A549 (cell line): ENCODE results near the gene TAF8. TPM values are rescaled to one million over a fixed set of nuclear protein-coding genes. Genes with fewer than 3 reads are reported as not detected.

ENCODE experiments used
- ATAC-seq, 2 experiments: fragments of 200-7000 bp in 1 of 2; fragments of >200 bp in 1 of 2; cut with Nextera tagmentation in 1 of 2; cut with Tn5 transposase in 1 of 2; 3 replicates each; pipeline versions ENCODE4 v1.8.0 to v1.9.1; 2018 to 2020; ENCODE audit warnings: mild to moderate bottlenecking in 1 of 2, moderate library complexity in 1 of 2
- CTCF ChIA-PET: fragments of 300-600 bp; sonication (Branson Sonifier 250); formaldehyde crosslinking; extraction: SDS; loops from one replicate; lab custom pipeline; 2021; ENCODE audit warnings: antibody characterized with exemption, inconsistent platforms; lab: Yijun Ruan, JAX
- POLR2A ChIA-PET: fragments of 350-600 bp; formaldehyde crosslinking; extraction: SDS; loops from one replicate; lab custom pipeline; 2021; ENCODE audit warnings: antibody characterized with exemption, inconsistent platforms; lab: Yijun Ruan, JAX
- DNase-seq, 2 experiments: peaks; one replicate each; pipeline versions ENCODE4 v3.0.0 to v3.0.0-alpha.2; 2011 to 2016; ENCODE audit warnings: low read depth in 1 of 2, low spot score in 1 of 2
- FAIRE-seq: peaks from 2 replicates; lab custom pipeline; 2011; peaks lifted over from hg19 to GRCh38; lab: Jason Lieb, UNC
- H3K27ac ChIP-seq, 2 experiments: fragments of >200 bp; sonication (Bioruptor Twin); formaldehyde crosslinking; 3 replicates each; pipeline ENCODE4 v1.5.1; 2016 to 2017
- H3K4me1 ChIP-seq: fragments of >200 bp; sonication (Bioruptor Twin); formaldehyde crosslinking; 3 replicates; pipeline ENCODE4 v1.6.1; 2016
- H3K4me2 ChIP-seq: fragments of >200 bp; sonication (Bioruptor Twin); formaldehyde crosslinking; 3 replicates; pipeline ENCODE4 v1.6.1; 2016
- H3K4me3 ChIP-seq: fragments of >200 bp; sonication (Bioruptor Twin); formaldehyde crosslinking; 3 replicates; pipeline ENCODE4 v1.5.1; 2016
- H3K9me3 ChIP-seq: fragments of >200 bp; sonication (Bioruptor Twin); formaldehyde crosslinking; 3 replicates; pipeline ENCODE4 v1.6.1; 2016
- CBX2 ChIP-seq: fragments of 200-600 bp; sonication (generic); IDR thresholded peaks from 2 replicates; pipeline ENCODE4 v1.6.1; 2016; ENCODE audit warnings: low read depth, mild to moderate bottlenecking, borderline replicate concordance
- CTCF ChIP-seq: fragments of >200 bp; sonication (Bioruptor Twin); formaldehyde crosslinking; IDR thresholded peaks from 3 replicates; pipeline ENCODE4 v1.5.1; 2016
- EP300 ChIP-seq, 2 experiments: fragments of >200 bp; sonication (Bioruptor Twin); formaldehyde crosslinking; IDR thresholded peaks; 2 replicates in 1 of 2; 3 replicates in 1 of 2; pipeline ENCODE4 v1.6.1; 2016 to 2017
- ESRRA ChIP-seq: fragments of 150-350 bp; IDR thresholded peaks from 2 replicates; pipeline ENCODE4 v1.6.1; 2014; ENCODE audit warnings: mild to moderate bottlenecking, low read length, borderline replicate concordance
- HEYL ChIP-seq: fragments of 250-450 bp; sonication (Bioruptor Pico); IDR thresholded peaks from 2 replicates; pipeline ENCODE4 v1.8.0; 2021; ENCODE audit warnings: mild to moderate bottlenecking, moderate library complexity
- HOXB5 ChIP-seq: fragments of 250-450 bp; sonication (Bioruptor Pico); IDR thresholded peaks from 2 replicates; pipeline ENCODE4 v1.5.0; 2020; ENCODE audit warnings: mild to moderate bottlenecking, moderate library complexity
- JUN ChIP-seq, 2 experiments: fragments of >200 bp; sonication (Bioruptor Twin); formaldehyde crosslinking; IDR thresholded peaks; 2 replicates in 1 of 2; 3 replicates in 1 of 2; pipeline ENCODE4 v1.6.1; 2016 to 2017
- KDM5A ChIP-seq: fragments of 200-600 bp; sonication (generic); IDR thresholded peaks from 2 replicates; pipeline ENCODE4 v1.6.1; 2016; ENCODE audit warnings: antibody characterized with exemption, mild to moderate bottlenecking
- MAFK ChIP-seq: fragments of 450-650 bp; IDR thresholded peaks from 2 replicates; pipeline ENCODE4 v1.6.1; 2014; ENCODE audit not compliant: partially characterized antibody
- MAZ ChIP-seq: fragments of 150-350 bp; IDR thresholded peaks from 2 replicates; pipeline ENCODE4 v1.6.1; 2014; ENCODE audit warnings: antibody characterized with exemption, low read depth, low read length, borderline replicate concordance
- NFE2L2 ChIP-seq: fragments of 150-350 bp; conservative IDR thresholded peaks from 2 replicates; pipeline ENCODE4 v1.6.1; 2014; ENCODE audit warnings: low read length
- RAD21 ChIP-seq, 2 experiments: fragments of >200 bp in 1 of 2; sonication (Bioruptor Twin) in 1 of 2; formaldehyde crosslinking in 1 of 2; IDR thresholded peaks in 1 of 2; conservative IDR thresholded peaks in 1 of 2; 2 replicates in 1 of 2; 3 replicates in 1 of 2; pipeline ENCODE4 v1.6.1; 2012 to 2018; ENCODE audit warnings: inconsistent platforms in 1 of 2
- SMC3 ChIP-seq: fragments of >200 bp; sonication (Bioruptor Twin); formaldehyde crosslinking; IDR thresholded peaks from 3 replicates; pipeline ENCODE4 v1.6.1; 2018; ENCODE audit warnings: inconsistent platforms
- TFCP2L1 ChIP-seq: fragments of 250-450 bp; sonication (Bioruptor Pico); IDR thresholded peaks from 2 replicates; pipeline ENCODE4 v1.5.0; 2021; ENCODE audit warnings: mild to moderate bottlenecking
- TP53 ChIP-seq: fragments of 250-450 bp; sonication (Bioruptor Pico); IDR thresholded peaks from 2 replicates; pipeline ENCODE4 v1.5.0; 2021; ENCODE audit warnings: mild to moderate bottlenecking, moderate library complexity
- ZFP36 ChIP-seq: fragments of 450-650 bp; IDR thresholded peaks from 2 replicates; pipeline ENCODE4 v1.6.1; 2014; ENCODE audit warnings: borderline replicate concordance; ENCODE audit not compliant: partially characterized antibody
- WGBS: methylation state at CpG from one replicate; pipeline ENCODE4 v1.1.6; 2017; ENCODE audit errors: missing lambda C conversion rate; 5-methylcytosine and 5-hydroxymethylcytosine counted together
- polyA plus RNA-seq, 4 experiments: library from polyadenylated mRNA; depleted of rRNA in 3 of 4; stranded (reverse); fragments of >200 nt; fragmentation: RNase III in 1 of 4; extraction: RNeasy Plus Mini Kit Qiagen cat#74134 plus additional on column Dnase treatment in 1 of 4; gene quantifications; 2 replicates in 3 of 4; 3 replicates in 1 of 4; pipeline ENCODE4 v1.2.3, GENCODE V29; 2011 to 2017
- TF ChIP-seq, protein P1 (sequence below): fragments of 450-650 bp; IDR thresholded peaks from 2 replicates; pipeline ENCODE4 v1.6.1; 2014; ENCODE audit warnings: antibody characterized with exemption

TAF8 gene
- polyA plus RNA-seq, 2 of the 4 experiments (the other 2 are of a cell fraction): 14.0 to 18.7 TPM

- FAIRE-seq: no peak
- TF ChIP-seq KDM5A: no peak
- no peak for TF ChIP-seq TFCP2L1 (CRISPR knock-in tag)
- peak; percentile 26 for TF ChIP-seq MAFK
- TF ChIP-seq HEYL (CRISPR knock-in tag): no peak
- TF ChIP-seq HOXB5 (CRISPR knock-in tag): no peak
- TF ChIP-seq EP300 (IDR thresholded peaks at IDR 0.05): no peak
- TF ChIP-seq CBX2: no peak
- Histone ChIP-seq H3K4me3 (no peak overlapping the region), H3K27ac (no peak overlapping the region), H3K9me3 (no peaks in the 10 kb centered on the region), H3K4me1 (no peaks in the 10 kb centered on the region), H3K4me2 (no peak overlapping the region)
- ATAC-seq: no peak
- no peak for DNase-seq
- 75% methylated on average over 6 of the region's 6 CpGs for WGBS
- POLR2A ChIA-PET: interaction anchor here (0.6 kb wide), 1 partner anchor 46 kb away, joined by 8 read pairs; no protein-coding TSS in a partner anchor
- CTCF ChIA-PET: interaction anchor here (1.6 to 18.0 kb wide), 3 partner anchors 9 to 144 kb away, joined by 3 to 172 read pairs (median 62); partner anchors contain the start of genes GUCA1A and MRPS10
These were observed 21.7 kb downstream of the TAF8 start for GRCh38 chr6:42071881-42072583.

DNA sequence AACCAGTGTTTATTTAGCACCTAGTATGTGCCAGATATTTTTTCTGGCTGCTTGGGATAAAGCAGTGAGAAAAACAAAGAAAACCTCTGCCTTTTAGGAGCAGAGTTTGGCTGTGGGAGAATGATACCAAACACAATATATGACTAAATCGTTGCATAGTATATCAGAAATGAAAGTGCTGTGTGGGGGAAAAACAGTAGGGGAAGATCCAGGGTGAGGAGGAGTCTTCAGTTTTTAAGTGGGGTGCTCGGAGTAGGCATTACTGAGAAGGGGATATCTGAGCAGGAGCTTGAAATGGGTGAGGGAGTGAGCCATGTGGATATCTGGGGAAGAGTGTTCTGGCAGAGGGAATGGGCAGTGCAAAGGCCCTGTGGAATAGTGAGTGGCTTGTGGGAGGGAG, 23.0 kb downstream of the TAF8 start:
- CTCF ChIA-PET: interaction anchor here (0.9 to 18.0 kb wide), 7 partner anchors 8 to 474 kb away, joined by 3 to 172 read pairs (median 3); partner anchors contain the start of genes GUCA1A and MRPS10
- ATAC-seq: no peak
- TF ChIP-seq MAZ (no peak), CTCF (no peak), TP53 (no peak)
- TF ChIP-seq, protein P1, sequence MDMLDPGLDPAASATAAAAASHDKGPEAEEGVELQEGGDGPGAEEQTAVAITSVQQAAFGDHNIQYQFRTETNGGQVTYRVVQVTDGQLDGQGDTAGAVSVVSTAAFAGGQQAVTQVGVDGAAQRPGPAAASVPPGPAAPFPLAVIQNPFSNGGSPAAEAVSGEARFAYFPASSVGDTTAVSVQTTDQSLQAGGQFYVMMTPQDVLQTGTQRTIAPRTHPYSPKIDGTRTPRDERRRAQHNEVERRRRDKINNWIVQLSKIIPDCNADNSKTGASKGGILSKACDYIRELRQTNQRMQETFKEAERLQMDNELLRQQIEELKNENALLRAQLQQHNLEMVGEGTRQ: no peak

GRCh38 chr6:42075159-42075838, 25.0 kb downstream of the TAF8 start:
- FAIRE-seq (no peak), DNase-seq (peak; percentile 62 to 74), ATAC-seq (peak; percentile 84 to 88)
- ChIA-PET POLR2A (no interaction called here), CTCF (interaction anchor here (0.6 to 18.0 kb wide), 22 partner anchors 9 to 164 kb away, joined by 3 to 172 read pairs (median 4); partner anchors contain the start of genes GUCA1A and MRPS10)
- H3K4me3 ChIP-seq: no peak overlapping the region
- H3K27ac ChIP-seq: no peak overlapping the region
- no peaks in the 10 kb centered on the region for H3K4me1 ChIP-seq
- H3K9me3 ChIP-seq: no peaks in the 10 kb centered on the region
- H3K4me2 ChIP-seq: no peak overlapping the region
- 27% methylated on average over 7 of the region's 7 CpGs for WGBS
- peak; percentile 67 for TF ChIP-seq MAFK
- no peak for TF ChIP-seq ZFP36
- TF ChIP-seq JUN (IDR thresholded peaks at IDR 0.05): no peak
- TF ChIP-seq RAD21 (conservative IDR thresholded peaks at IDR 0.05 in 1 of 2, IDR thresholded peaks at IDR 0.05 in 1 of 2): peak; percentile 89 to 93
- TF ChIP-seq SMC3: peak; percentile 95
- TF ChIP-seq, protein P1: no peak
- peak; percentile 86 for TF ChIP-seq CTCF
- TF ChIP-seq ESRRA: no peak
- TF ChIP-seq NFE2L2: no peak
- TF ChIP-seq HOXB5 (CRISPR knock-in tag): no peak

More for the DNA sequence above, 23.0 kb downstream of the TAF8 start:
- 87% methylated on average over 2 of the region's 2 CpGs for WGBS
- POLR2A ChIA-PET: no interaction called here
- no peaks in the 10 kb centered on the region for H3K9me3 ChIP-seq
- no peak overlapping the region for H3K4me2 ChIP-seq
- H3K4me3 ChIP-seq: no peak overlapping the region
- FAIRE-seq (no peak), DNase-seq (no peak)
- H3K27ac ChIP-seq: no peak overlapping the region
- H3K4me1 ChIP-seq: no peaks in the 10 kb centered on the region
